CD8-positive, alpha-beta memory T cell (primary cell): Measurements from ENCODE around the gene ACTR5. TPM values are rescaled to one million over a fixed set of nuclear protein-coding genes. Genes with fewer than 3 reads are reported as not detected.

Source experiments
- CTCF ChIA-PET: fragments of 350-600 bp; sonication (Branson Sonifier 250); formaldehyde crosslinking; loops from one replicate; lab custom pipeline; 2021; ENCODE audit warnings: antibody characterized with exemption; lab: Charles Lee
- POLR2A ChIA-PET: fragments of 350-600 bp; sonication (Branson Sonifier 250); formaldehyde crosslinking; loops from one replicate; lab custom pipeline; 2021; ENCODE audit warnings: antibody characterized with exemption; lab: Charles Lee
- DNase-seq, 5 donors: peaks; one replicate each; pipeline versions ENCODE4 v3.0.0 to v3.0.0-alpha.2; 2020 to 2022; ENCODE audit warnings: mixed read lengths in 1 of 5
- H3K27ac ChIP-seq: one replicate; pipeline ENCODE4 v1.7.0; 2013; ENCODE audit warnings: low read depth, mild to moderate bottlenecking, low read length, moderate library complexity
- H3K27me3 ChIP-seq: 2 replicates; pipeline ENCODE4 v1.7.0; 2013; ENCODE audit warnings: low read length, mild to moderate bottlenecking; ENCODE audit not compliant: insufficient read depth, poor library complexity, severe bottlenecking
- H3K36me3 ChIP-seq: 2 replicates; pipeline ENCODE4 v1.7.0; 2013; ENCODE audit warnings: mild to moderate bottlenecking, low read length, moderate library complexity; ENCODE audit not compliant: insufficient read depth
- H3K4me1 ChIP-seq: 2 replicates; pipeline ENCODE4 v1.7.0; 2013; ENCODE audit warnings: mild to moderate bottlenecking, low read length, moderate library complexity; ENCODE audit not compliant: insufficient read depth
- H3K4me3 ChIP-seq: 2 replicates; pipeline ENCODE4 v1.7.0; 2013; ENCODE audit warnings: mild to moderate bottlenecking, low read length
- H3K9me3 ChIP-seq: 2 replicates; pipeline ENCODE4 v1.7.0; 2013; ENCODE audit warnings: mild to moderate bottlenecking, low read length
- H3K27ac Mint-ChIP-seq, 8 donors: one replicate each; pipeline ENCODE4 v1.8.0; 2020 to 2021; ENCODE audit warnings: mixed read lengths in 8 of 8, mild to moderate bottlenecking in 6 of 8, inconsistent platforms in 3 of 8, moderate library complexity in 3 of 8
- H3K27me3 Mint-ChIP-seq, 2 donors: one replicate each; pipeline ENCODE4 v1.8.0; 2020 to 2021; ENCODE audit warnings: mixed read lengths in 2 of 2, mild to moderate bottlenecking in 1 of 2, moderate library complexity in 1 of 2
- H3K36me3 Mint-ChIP-seq, 3 donors: one replicate each; pipeline ENCODE4 v1.8.0; 2020 to 2021; ENCODE audit warnings: mixed read lengths in 3 of 3, inconsistent platforms in 1 of 3, mild to moderate bottlenecking in 1 of 3
- H3K4me1 Mint-ChIP-seq, 3 donors: one replicate each; pipeline ENCODE4 v1.8.0; 2020 to 2021; ENCODE audit warnings: mixed read lengths in 3 of 3, inconsistent platforms in 1 of 3, mild to moderate bottlenecking in 1 of 3
- H3K4me3 Mint-ChIP-seq, 7 donors: one replicate each; pipeline ENCODE4 v1.8.0; 2020 to 2021; ENCODE audit warnings: mixed read lengths in 7 of 7, mild to moderate bottlenecking in 6 of 7, moderate library complexity in 4 of 7, inconsistent platforms in 2 of 7
- H3K9me3 Mint-ChIP-seq, 5 donors: one replicate each; pipeline ENCODE4 v1.8.0; 2020 to 2022; ENCODE audit warnings: mixed read lengths in 5 of 5, mild to moderate bottlenecking in 3 of 5, moderate library complexity in 2 of 5, inconsistent platforms in 1 of 5
- polyA plus RNA-seq: library from polyadenylated mRNA; unstranded; fragments of 300-500 nt; fragmentation: Illumina TruSeq; gene quantifications from one replicate; pipeline ENCODE4 v1.2.3, GENCODE V29; 2021
- total RNA-seq, 2 experiments: library from RNA; stranded (reverse); gene quantifications; one replicate each; pipeline ENCODE4 v1.2.3, GENCODE V29; 2021

The ACTR5 gene
- total and polyA plus RNA-seq, 3 experiments from 2014 or later, result 9.5 to 12.6 (median 12.2) TPM

DNA sequence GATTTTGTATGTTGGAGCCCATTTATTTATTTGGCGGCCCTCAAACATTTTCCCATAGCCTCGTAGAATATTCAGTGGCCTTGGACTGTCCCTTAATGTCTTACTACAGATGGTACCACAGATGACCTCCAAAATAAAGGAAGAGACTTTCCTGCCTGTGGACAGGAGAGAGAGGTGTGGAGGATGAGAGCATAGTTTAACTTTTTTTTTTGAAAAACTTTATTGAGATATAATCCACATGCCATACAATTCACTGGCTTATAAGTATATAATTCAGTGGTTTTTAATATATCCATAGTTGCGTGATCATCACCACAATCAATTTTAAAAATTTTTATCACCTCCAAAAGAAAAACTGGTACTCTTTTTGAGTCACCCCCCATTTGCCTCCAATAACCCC lies 52.6 kb downstream of the ACTR5 start:
- H3K9me3 Mint-ChIP-seq, result no peaks in the 10 kb centered on the region
- H3K4me3 Mint-ChIP-seq, result peak overlapping the region in 1 of 7 donors; percentile 28
- peak overlapping the region in 5 of 8 donors; percentile 0 to 71 (median 36) for H3K27ac Mint-ChIP-seq
- peaks cover 32 to 40% (median 39%) of the 10 kb centered on the region in 3 donors for H3K4me1 Mint-ChIP-seq
- Histone ChIP-seq H3K36me3 (no peaks in the 10 kb centered on the region), H3K4me1 (peaks cover 20% of the 10 kb centered on the region), H3K4me3 (no peak overlapping the region), H3K9me3 (no peaks in the 10 kb centered on the region), H3K27ac (no peak overlapping the region), H3K27me3 (no peaks in the 10 kb centered on the region)
- H3K27me3 Mint-ChIP-seq, result peaks cover 0 to 3% of the 10 kb centered on the region in 2 donors
- H3K36me3 Mint-ChIP-seq, result peaks cover 0 to 10% (median 4%) of the 10 kb centered on the region in 3 donors
- no peak for DNase-seq
- ChIA-PET POLR2A (no interaction called here), CTCF (no interaction called here)

GRCh38 chr20:38804221-38804620 lies 56.0 kb downstream of the ACTR5 start:
- DNase-seq, result no peak
- Mint-ChIP-seq H3K27me3 (peaks cover 0 to 7% of the 10 kb centered on the region in 2 donors), H3K36me3 (peaks cover 0 to 35% (median 2%) of the 10 kb centered on the region in 3 donors), H3K4me3 (peak overlapping the region in 6 of 7 donors; percentile 85 to 93 (median 90)), H3K27ac (peak overlapping the region; percentile 93 to 100 (median 98)), H3K4me1 (peaks cover 43 to 50% (median 46%) of the 10 kb centered on the region in 3 donors), H3K9me3 (no peaks in the 10 kb centered on the region)
- Histone ChIP-seq H3K36me3 (no peaks in the 10 kb centered on the region), H3K4me3 (no peak overlapping the region), H3K9me3 (no peaks in the 10 kb centered on the region), H3K27me3 (no peaks in the 10 kb centered on the region), H3K27ac (peak overlapping the region; percentile 98), H3K4me1 (peaks cover 41% of the 10 kb centered on the region)
- ChIA-PET CTCF (interaction anchor here (1.7 to 6.7 kb wide), 8 partner anchors 14 to 91 kb away, joined by 3 to 66 read pairs (median 8); no protein-coding TSS in a partner anchor), POLR2A (interaction anchor here (1.6 to 4.8 kb wide), 3 partner anchors 70 to 159 kb away, joined by 3 to 80 read pairs (median 18); no protein-coding TSS in a partner anchor)

GRCh38 chr20:38804682-38805501 lies 56.6 kb downstream of the ACTR5 start:
- peak overlapping the region; percentile 85 to 93 (median 91) for H3K4me3 Mint-ChIP-seq
- H3K4me1 Mint-ChIP-seq, result peaks cover 46 to 52% (median 48%) of the 10 kb centered on the region in 3 donors
- Histone ChIP-seq H3K4me1 (peaks cover 44% of the 10 kb centered on the region), H3K4me3 (peak overlapping the region; percentile 82), H3K27me3 (no peaks in the 10 kb centered on the region), H3K27ac (peak overlapping the region; percentile 98), H3K36me3 (no peaks in the 10 kb centered on the region), H3K9me3 (no peaks in the 10 kb centered on the region)
- H3K27ac Mint-ChIP-seq, result peak overlapping the region; percentile 93 to 100 (median 98)
- H3K27me3 Mint-ChIP-seq, result peaks cover 0 to 7% of the 10 kb centered on the region in 2 donors
- no peaks in the 10 kb centered on the region for H3K9me3 Mint-ChIP-seq
- peaks cover 0 to 40% (median 2%) of the 10 kb centered on the region in 3 donors for H3K36me3 Mint-ChIP-seq
- CTCF ChIA-PET, result interaction anchor here (0.7 to 6.7 kb wide), 20 partner anchors 10 to 143 kb away, joined by 3 to 66 read pairs (median 5); no protein-coding TSS in a partner anchor
- peak; percentile 72 to 93 (median 91) for DNase-seq
- POLR2A ChIA-PET, result interaction anchor here (0.6 to 4.8 kb wide), 18 partner anchors 11 to 158 kb away, joined by 3 to 80 read pairs (median 4); partner anchors contain the start of gene FAM83D

- peaks cover 0 to 7% of the 10 kb centered on the region in 2 donors for H3K27me3 Mint-ChIP-seq
- peaks cover 0 to 47% (median 5%) of the 10 kb centered on the region in 3 donors for H3K36me3 Mint-ChIP-seq
- Histone ChIP-seq H3K27me3 (no peaks in the 10 kb centered on the region), H3K36me3 (peaks cover 5% of the 10 kb centered on the region), H3K4me1 (peaks cover 51% of the 10 kb centered on the region), H3K27ac (peak within 1 kb of the TSS; percentile 98), H3K9me3 (no peaks in the 10 kb centered on the region), H3K4me3 (peak within 1 kb of the TSS; percentile 82)
- POLR2A ChIA-PET, result interaction anchor here (0.8 to 4.8 kb wide), 18 partner anchors 11 to 158 kb away, joined by 3 to 80 read pairs (median 5); partner anchors contain the start of gene FAM83D
- peaks cover 51 to 56% (median 54%) of the 10 kb centered on the region in 3 donors for H3K4me1 Mint-ChIP-seq
- H3K4me3 Mint-ChIP-seq, result peak within 1 kb of the TSS; percentile 89 to 96 (median 91)
- DNase-seq, result peak; percentile 76 to 88 (median 83)
- peak within 1 kb of the TSS; percentile 93 to 100 (median 98) for H3K27ac Mint-ChIP-seq
- CTCF ChIA-PET, result interaction anchor here (0.7 to 6.7 kb wide), 19 partner anchors 11 to 142 kb away, joined by 3 to 66 read pairs (median 5); no protein-coding TSS in a partner anchor
- H3K9me3 Mint-ChIP-seq, result no peaks in the 10 kb centered on the region
Measured at GRCh38 chr20:38805502-38805957, 57.3 kb downstream of the ACTR5 start, which contains the start of gene PPP1R16B. PPP1R16B (plus strand) TSS chr20:38805697; CDS start chr20:38835926, 30,229 bp downstream.

- CTCF ChIA-PET, result interaction anchor here (0.9 to 6.7 kb wide), 26 partner anchors 10 to 142 kb away, joined by 3 to 66 read pairs (median 4); no protein-coding TSS in a partner anchor
- POLR2A ChIA-PET, result interaction anchor here (0.9 to 4.8 kb wide), 16 partner anchors 10 to 87 kb away, joined by 3 to 80 read pairs (median 5); partner anchors contain the start of gene ACTR5
- Histone ChIP-seq H3K27me3 (no peaks in the 10 kb centered on the region), H3K36me3 (peaks cover 11% of the 10 kb centered on the region), H3K4me1 (peaks cover 57% of the 10 kb centered on the region), H3K27ac (peak overlapping the region; percentile 98), H3K4me3 (peak overlapping the region; percentile 82), H3K9me3 (no peaks in the 10 kb centered on the region)
- H3K27me3 Mint-ChIP-seq, result peaks cover 0 to 7% of the 10 kb centered on the region in 2 donors
- peaks cover 0 to 53% (median 8%) of the 10 kb centered on the region in 3 donors for H3K36me3 Mint-ChIP-seq
- peaks cover 57 to 63% (median 60%) of the 10 kb centered on the region in 3 donors for H3K4me1 Mint-ChIP-seq
- peak; percentile 24 to 65 (median 53) for DNase-seq
- peak overlapping the region; percentile 93 to 100 (median 98) for H3K27ac Mint-ChIP-seq
- H3K9me3 Mint-ChIP-seq, result no peaks in the 10 kb centered on the region
- peak overlapping the region; percentile 89 to 96 (median 91) for H3K4me3 Mint-ChIP-seq
Measured at GRCh38 chr20:38805958-38806854, 57.9 kb downstream of the ACTR5 start.

- Mint-ChIP-seq H3K4me3 (peak overlapping the region; percentile 81 to 96 (median 90)), H3K36me3 (peaks cover 0 to 62% (median 11%) of the 10 kb centered on the region in 3 donors), H3K4me1 (peaks cover 66 to 71% (median 68%) of the 10 kb centered on the region in 3 donors), H3K9me3 (no peaks in the 10 kb centered on the region), H3K27me3 (peaks cover 0 to 7% of the 10 kb centered on the region in 2 donors), H3K27ac (peak overlapping the region; percentile 85 to 100 (median 94))
- peak overlapping the region; percentile 82 for H3K4me3 ChIP-seq
- H3K4me1 ChIP-seq, result peaks cover 65% of the 10 kb centered on the region
- ChIA-PET CTCF (interaction anchor here (0.9 to 6.7 kb wide), 17 partner anchors 9 to 118 kb away, joined by 3 to 66 read pairs (median 3); no protein-coding TSS in a partner anchor), POLR2A (interaction anchor here (0.5 to 4.8 kb wide), 7 partner anchors 16 to 79 kb away, joined by 3 to 80 read pairs (median 5); partner anchors contain the start of gene ACTR5)
- no peaks in the 10 kb centered on the region for H3K9me3 ChIP-seq
- H3K27me3 ChIP-seq, result no peaks in the 10 kb centered on the region
- peak overlapping the region; percentile 98 for H3K27ac ChIP-seq
- peaks cover 11% of the 10 kb centered on the region for H3K36me3 ChIP-seq
- DNase-seq, result peak; percentile 28 to 63 (median 41)
Measured at GRCh38 chr20:38806855-38807655, 58.8 kb downstream of the ACTR5 start.
